ENCODE results near the gene SPATA6L. TPM values are rescaled to one million over a fixed set of nuclear protein-coding genes. Genes with fewer than 3 reads are reported as not detected.
A peak's percentile ranks its signal among the peaks of the same experiment; 100 is the strongest.

Gene SPATA6L
- total RNA-seq, 2 donors from 2014 or later: 3.6 to 10.9 TPM

DNA sequence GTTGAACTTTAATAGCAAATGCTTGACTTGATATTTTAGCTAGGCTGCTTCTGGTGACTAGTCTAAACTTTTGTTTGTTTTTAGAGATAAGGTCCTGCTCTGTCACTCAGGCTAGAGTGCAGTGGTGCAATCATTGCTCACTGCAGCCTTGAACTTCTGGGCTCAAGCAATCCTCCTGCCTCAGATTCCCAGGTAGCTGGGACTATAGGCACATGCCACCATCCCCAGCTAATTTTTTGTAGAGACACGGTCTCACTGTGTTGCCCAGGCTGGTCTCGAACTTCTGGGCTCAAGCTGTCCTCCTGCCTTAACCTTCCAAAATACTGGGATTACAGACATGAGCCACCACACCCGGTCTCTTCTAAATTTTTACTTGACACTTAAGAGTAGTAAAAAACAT, 33.8 kb upstream of the SPATA6L start:
- 47 to 54% methylated on average over 3 of the region's 3 CpGs for WGBS, 2 donors
- intact Hi-C loops (cut with DNase I): no loop called here
- Histone ChIP-seq H3K9me3 (no peaks in the 10 kb centered on the region), H3K27ac (peak overlapping the region in 1 of 4 donors; percentile 53), H3K4me3 (no peak overlapping the region), H3K27me3 (no peaks in the 10 kb centered on the region), H3K36me3 (replicated peaks in 1 of 2; ENCODE audit: insufficient read depth in 1 of 2, low read depth in 2 of 2) (peaks cover 0 to 6% of the 10 kb centered on the region in 2 donors), H3K4me1 (peaks cover 10% of the 10 kb centered on the region)
- DNase-seq (peak; percentile 54 to 65 (median 60)), ATAC-seq (peak; percentile 90)
- TF ChIP-seq, protein P1, sequence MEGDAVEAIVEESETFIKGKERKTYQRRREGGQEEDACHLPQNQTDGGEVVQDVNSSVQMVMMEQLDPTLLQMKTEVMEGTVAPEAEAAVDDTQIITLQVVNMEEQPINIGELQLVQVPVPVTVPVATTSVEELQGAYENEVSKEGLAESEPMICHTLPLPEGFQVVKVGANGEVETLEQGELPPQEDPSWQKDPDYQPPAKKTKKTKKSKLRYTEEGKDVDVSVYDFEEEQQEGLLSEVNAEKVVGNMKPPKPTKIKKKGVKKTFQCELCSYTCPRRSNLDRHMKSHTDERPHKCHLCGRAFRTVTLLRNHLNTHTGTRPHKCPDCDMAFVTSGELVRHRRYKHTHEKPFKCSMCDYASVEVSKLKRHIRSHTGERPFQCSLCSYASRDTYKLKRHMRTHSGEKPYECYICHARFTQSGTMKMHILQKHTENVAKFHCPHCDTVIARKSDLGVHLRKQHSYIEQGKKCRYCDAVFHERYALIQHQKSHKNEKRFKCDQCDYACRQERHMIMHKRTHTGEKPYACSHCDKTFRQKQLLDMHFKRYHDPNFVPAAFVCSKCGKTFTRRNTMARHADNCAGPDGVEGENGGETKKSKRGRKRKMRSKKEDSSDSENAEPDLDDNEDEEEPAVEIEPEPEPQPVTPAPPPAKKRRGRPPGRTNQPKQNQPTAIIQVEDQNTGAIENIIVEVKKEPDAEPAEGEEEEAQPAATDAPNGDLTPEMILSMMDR (IDR thresholded peaks at IDR 0.05): peak in 1 of 7 experiments; percentile 10
- TF ChIP-seq POLR2A (IDR thresholded peaks at IDR 0.05): no peak

DNA sequence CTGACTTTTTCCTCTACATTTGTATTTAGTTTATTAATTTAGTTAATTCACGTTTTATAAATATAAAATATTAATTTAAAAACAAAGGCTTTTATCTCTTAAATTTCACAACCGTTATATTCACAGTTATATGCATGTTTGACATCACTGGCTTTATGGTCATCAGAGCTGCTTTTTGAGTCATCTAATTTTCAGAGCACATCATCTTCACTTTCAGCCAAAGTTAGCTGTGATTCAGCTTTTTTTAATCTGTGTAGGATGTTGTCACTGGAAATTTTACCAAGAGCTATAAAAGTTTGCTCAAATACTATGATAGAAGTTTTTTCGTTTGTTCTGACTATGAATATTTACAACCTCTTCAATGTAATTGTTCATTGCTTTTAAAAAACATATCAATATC, 25.5 kb upstream of the SPATA6L start:
- intact Hi-C loops (cut with DNase I): no loop called here
- ATAC-seq: no peak
- no peak for DNase-seq
- H3K27ac ChIP-seq: no peak overlapping the region
- no peak overlapping the region for H3K4me3 ChIP-seq
- 82 to 83% methylated on average over 3 of the region's 3 CpGs for WGBS, 2 donors
- H3K36me3 ChIP-seq (replicated peaks in 1 of 2; ENCODE audit: insufficient read depth in 1 of 2, low read depth in 2 of 2): peaks cover 0 to 2% of the 10 kb centered on the region in 2 donors
- peaks cover 12% of the 10 kb centered on the region for H3K4me1 ChIP-seq
- no peaks in the 10 kb centered on the region for H3K27me3 ChIP-seq
- no peaks in the 10 kb centered on the region for H3K9me3 ChIP-seq
- TF ChIP-seq, protein P1 (IDR thresholded peaks at IDR 0.05): no peak
- no peak for TF ChIP-seq POLR2A (IDR thresholded peaks at IDR 0.05)

DNA sequence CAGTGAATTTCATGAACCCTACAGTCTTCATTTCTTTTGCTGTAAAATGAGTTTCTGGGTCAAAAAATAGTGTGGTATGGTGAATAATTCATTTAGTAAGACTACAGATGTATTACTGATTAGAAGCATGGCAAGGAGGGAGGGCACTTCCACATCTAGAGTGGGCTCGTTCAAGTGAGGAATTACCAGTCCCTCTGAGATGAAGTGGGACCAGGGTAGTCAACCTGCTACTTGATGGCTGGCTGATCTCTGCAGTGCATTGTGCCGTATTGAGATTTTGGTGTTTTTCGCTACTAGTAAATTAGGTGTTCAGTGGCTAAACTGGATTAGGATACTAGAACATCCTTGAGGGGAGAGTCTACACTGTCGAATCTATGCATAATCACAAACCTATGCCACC, 23.9 kb upstream of the SPATA6L start:
- Histone ChIP-seq H3K9me3 (no peaks in the 10 kb centered on the region), H3K4me3 (no peak overlapping the region), H3K4me1 (peaks cover 17% of the 10 kb centered on the region), H3K27me3 (no peaks in the 10 kb centered on the region), H3K27ac (no peak overlapping the region), H3K36me3 (replicated peaks in 1 of 2; ENCODE audit: insufficient read depth in 1 of 2, low read depth in 2 of 2) (peaks cover 0 to 2% of the 10 kb centered on the region in 2 donors)
- TF ChIP-seq POLR2A (IDR thresholded peaks at IDR 0.05): no peak
- TF ChIP-seq, protein P1 (IDR thresholded peaks at IDR 0.05): no peak
- WGBS, 2 donors: 89 to 90% methylated on average over 4 of the region's 4 CpGs
- intact Hi-C loops (cut with DNase I): no loop called here
- ATAC-seq (no peak), DNase-seq (no peak)

DNA sequence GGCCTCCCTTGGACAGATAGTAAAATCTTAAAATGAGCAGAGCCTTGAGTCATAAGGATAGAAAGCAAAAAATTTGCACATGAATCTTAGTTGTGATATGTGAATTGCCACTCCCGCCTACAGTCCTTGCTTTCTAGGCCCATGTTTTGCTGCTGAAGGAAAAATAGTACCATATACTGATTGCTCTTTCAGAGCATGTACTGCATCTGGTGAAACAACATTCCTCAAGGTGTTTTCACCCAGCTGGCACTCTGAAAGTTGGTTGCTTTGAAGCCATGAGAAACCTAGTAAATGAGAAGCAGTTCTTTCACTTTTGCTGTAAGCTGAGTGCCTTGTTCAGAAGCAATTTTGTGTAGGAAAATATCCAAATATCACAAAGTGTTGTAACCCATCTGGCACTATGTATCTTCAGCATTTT, 23.4 kb upstream of the SPATA6L start:
- no peak for ATAC-seq
- no peak overlapping the region for H3K27ac ChIP-seq

DNA sequence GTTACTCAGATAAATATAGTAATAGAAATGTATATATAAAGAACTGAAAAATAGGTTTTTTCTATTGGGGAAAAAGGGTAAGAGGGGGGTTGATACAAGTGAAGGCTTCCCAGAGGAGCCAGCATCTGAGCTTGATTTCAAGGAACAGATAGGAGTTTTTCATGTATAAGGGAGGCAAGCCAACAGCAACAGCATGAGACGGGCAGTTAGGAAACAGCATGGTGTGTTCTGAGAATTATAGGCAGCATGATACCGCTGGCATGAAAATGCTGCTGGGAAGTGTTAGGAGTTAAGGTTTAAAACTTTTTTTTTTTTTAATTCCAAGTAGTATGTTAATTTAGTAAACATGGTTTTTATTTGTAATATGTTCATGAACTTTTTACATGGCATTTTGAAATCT, 22.7 kb upstream of the SPATA6L start:
- no peak for TF ChIP-seq POLR2A (IDR thresholded peaks at IDR 0.05)
- TF ChIP-seq, protein P1 (IDR thresholded peaks at IDR 0.05): no peak
- Histone ChIP-seq H3K9me3 (no peaks in the 10 kb centered on the region), H3K4me3 (no peak overlapping the region), H3K27me3 (no peaks in the 10 kb centered on the region), H3K27ac (no peak overlapping the region), H3K4me1 (peaks cover 17% of the 10 kb centered on the region), H3K36me3 (replicated peaks in 1 of 2; ENCODE audit: insufficient read depth in 1 of 2, low read depth in 2 of 2) (peaks cover 0 to 5% of the 10 kb centered on the region in 2 donors)
- 63 to 81% methylated on average over 2 of the region's 2 CpGs for WGBS, 2 donors
- intact Hi-C loops (cut with DNase I): no loop called here
- ATAC-seq (no peak), DNase-seq (no peak)

More for the DNA sequence above, 23.4 kb upstream of the SPATA6L start:
- Histone ChIP-seq H3K9me3 (no peaks in the 10 kb centered on the region), H3K36me3 (replicated peaks in 1 of 2; ENCODE audit: insufficient read depth in 1 of 2, low read depth in 2 of 2) (peaks cover 0 to 5% of the 10 kb centered on the region in 2 donors), H3K27me3 (no peaks in the 10 kb centered on the region), H3K4me1 (peaks cover 17% of the 10 kb centered on the region), H3K4me3 (no peak overlapping the region)
- intact Hi-C loops (cut with DNase I): no loop called here
- no peak for DNase-seq
- WGBS, 2 donors: 83 to 88% methylated on average over 1 of the region's 1 CpG
- TF ChIP-seq POLR2A (IDR thresholded peaks at IDR 0.05): no peak
- TF ChIP-seq, protein P1 (IDR thresholded peaks at IDR 0.05): no peak

All from body of pancreas (tissue), 4 donors.